Fibroblast of skin of right biceps (primary cell): ENCODE results near the gene LLGL1.
"Not testable (repeated sequence)": the region's sequence is repeated elsewhere in the genome, so short reads cannot be mapped to it uniquely, and the experiment has no call there.

ENCODE experiments used
- DNase-seq: peaks from one replicate; pipeline ENCODE4 v3.0.0-alpha.2; 2013

The LLGL1 gene

DNA sequence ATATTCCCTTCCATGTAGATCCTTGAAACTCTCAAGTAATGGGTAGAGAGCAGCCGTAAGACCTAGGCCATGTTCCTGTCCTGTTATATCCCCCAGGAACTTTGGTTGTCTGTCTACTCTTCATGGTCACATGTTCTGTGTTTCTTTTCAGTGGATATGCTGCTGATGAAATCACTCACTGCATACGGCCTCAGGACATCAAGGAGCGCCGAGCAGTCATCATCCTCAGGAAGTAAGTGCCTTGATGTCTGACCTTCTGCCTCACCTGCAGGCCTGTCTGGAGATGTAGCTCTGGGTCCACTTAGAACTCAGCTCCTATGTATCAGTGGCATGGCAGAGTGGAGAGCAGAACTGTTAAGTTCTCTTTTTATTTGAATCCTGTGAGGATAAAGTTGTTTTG is 30.6 kb upstream of the LLGL1 start:
- DNase-seq = no peak

DNA sequence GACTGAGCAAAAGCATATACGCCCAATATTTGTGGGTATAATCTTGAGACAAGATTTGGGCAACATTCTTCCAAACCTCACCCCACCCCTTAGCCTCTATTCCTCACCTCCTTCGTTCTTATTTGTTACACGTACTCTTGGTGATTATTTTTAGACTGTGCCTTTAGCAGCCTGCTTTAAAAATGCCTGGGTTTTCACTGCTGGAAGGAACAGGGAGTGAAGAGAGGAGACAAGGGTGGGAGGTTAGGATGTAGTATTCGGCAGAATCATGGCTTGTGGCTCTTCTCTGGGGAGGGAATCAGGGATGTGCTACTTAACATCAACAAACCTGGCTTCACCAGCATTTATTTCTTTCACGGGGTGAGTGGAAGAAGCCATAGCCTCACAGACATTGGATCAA is 30.2 kb upstream of the LLGL1 start:
- DNase-seq = no peak

DNA sequence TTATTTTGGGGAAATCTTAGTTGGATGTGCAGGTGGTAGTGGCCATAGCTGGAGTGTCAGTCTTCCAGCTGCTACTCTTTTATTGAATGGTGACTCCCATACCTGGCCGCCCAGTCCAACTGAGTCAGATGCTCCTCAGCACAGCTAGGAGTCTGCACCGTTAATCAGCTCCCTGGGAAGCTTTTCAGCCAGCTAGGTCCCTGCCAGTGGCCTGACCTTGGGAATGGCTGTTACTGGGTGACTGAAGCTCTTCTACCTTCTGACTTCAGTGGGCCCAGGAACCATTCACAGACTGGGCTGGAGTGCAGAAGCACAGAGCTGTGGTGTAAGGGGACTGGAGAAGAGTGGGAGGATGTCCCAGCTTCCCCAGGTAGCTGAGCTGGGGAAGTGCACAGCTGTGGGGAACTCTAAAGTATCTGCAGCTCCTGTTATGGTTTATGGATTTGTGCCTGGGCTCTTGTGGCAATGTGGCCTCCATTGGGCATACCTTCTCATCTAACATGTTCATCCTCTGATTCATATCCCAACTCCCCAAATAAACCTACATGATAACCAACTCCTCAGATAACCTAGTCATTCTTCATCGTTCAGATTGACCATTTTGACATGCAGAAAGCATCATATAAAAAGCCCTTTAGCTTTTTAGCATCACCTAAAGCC is 27.8 kb upstream of the LLGL1 start:
- no peak for DNase-seq

DNA sequence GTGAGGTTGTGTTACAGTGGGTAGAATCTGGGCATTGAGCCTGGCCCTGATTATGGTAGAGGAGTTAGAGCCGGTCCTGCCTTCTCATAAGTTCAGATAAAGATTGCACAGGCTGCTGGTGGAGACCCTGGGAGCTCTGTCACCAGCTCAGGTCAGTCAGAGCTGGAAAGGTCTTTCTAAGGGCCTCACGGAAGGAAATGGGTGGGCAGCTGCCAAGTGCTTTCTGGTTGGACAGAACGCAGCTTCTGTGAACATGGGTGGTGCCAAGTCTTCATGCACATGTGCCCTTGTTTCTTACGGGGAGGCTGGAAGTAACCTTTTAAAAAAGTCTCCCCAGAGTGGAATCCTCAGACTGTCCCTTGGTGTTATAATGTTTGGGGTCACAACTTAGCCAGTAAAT is 26.9 kb upstream of the LLGL1 start:
- no peak for DNase-seq

DNA sequence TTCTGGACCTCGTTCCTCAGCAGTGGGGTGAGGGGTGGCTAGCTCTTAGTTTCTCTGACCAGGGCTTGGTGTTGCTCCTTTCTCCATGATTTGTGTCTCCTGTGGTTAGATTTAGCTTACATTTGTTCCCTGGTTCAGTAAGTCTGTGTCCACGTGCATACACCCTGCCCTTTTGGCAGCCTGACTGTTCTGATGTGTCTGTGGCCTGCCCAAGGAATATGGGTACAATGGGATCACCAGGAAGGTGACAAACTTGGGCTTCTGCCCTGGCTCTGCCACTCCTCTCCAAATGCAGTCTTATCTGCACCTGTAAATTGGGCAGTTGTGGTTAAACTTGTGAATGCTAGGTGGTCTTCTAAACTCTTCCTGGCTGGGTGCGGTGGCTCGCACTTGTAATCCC is 24.3 kb upstream of the LLGL1 start:
- DNase-seq = no peak

DNA sequence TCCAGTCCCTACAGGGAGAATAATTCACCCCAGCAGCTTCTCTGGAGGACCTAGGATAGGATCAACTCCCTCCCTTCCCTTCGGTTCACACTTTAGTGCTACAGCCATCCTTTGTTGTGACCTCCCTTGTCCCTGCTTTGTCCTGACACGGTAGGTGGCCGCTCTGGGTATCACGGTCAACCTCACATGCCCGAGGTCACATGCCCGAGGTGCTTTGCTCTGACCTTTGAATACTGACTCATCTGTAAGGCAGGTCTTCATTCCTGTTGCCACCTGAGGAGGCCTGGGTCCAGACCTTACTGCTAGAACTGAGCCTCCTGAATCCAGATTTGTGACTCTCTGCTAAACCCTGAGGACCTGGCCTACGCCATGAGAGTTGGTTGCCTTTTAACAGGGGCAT is 22.1 kb upstream of the LLGL1 start:
- DNase-seq = no peak

DNA sequence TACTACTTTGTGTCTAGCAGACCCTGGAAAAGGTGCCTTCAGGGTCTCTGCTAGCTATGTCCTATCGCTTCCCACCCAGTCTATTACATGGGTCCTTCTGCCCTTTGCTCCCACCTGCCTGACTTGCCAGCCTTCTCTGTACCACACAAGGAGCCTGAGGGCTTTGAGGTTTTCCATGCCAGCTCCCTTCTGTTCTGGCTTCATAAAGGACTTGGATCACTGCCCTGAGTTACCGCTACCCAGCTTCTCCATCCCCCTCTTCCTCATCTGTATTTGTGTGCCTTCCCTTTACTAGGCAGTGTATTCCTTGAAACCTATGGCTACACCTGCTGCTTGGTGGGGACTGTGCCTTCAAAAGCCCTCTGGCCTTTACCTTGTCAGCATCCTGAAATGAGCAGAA is 19.6 kb upstream of the LLGL1 start:
- no peak for DNase-seq

DNA sequence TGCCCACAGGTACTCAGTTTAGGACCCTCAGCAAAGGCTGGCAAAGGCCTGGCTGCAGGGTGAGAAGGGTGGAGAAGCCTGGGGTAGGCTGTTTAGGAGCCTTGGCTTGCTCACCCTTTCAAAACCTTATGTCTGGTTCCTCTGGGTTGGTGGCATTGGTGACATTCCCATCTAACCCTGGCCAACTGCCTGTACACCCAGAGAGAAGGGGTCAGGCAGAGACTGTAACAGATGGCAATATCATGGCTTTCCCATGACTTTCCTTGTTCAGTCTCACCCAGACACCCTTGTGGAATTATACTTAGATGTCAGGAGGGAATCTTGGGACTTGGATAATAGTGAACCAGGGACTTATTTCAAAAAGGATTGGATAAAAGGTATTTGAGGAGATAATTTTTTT is 18.5 kb upstream of the LLGL1 start:
- DNase-seq = no peak

DNA sequence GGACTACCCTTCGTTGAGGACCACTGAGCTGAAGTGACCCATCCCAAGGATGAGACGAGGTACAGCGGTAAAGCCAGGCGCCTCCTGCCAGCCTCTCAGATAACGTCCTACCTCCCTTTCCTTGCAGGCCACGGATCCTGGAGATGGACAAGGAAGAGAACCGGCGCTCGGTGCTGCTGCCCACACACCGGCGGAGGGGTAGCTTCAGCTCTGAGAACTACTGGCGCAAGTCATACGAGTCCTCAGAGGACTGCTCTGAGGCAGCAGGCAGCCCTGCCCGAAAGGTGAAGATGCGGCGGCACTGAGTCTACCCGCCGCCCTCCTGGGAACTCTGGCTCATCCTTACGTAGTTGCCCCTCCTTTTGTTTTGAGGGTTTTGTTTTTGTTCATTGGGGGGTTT is 17.3 kb upstream of the LLGL1 start:
- no peak for DNase-seq

DNA sequence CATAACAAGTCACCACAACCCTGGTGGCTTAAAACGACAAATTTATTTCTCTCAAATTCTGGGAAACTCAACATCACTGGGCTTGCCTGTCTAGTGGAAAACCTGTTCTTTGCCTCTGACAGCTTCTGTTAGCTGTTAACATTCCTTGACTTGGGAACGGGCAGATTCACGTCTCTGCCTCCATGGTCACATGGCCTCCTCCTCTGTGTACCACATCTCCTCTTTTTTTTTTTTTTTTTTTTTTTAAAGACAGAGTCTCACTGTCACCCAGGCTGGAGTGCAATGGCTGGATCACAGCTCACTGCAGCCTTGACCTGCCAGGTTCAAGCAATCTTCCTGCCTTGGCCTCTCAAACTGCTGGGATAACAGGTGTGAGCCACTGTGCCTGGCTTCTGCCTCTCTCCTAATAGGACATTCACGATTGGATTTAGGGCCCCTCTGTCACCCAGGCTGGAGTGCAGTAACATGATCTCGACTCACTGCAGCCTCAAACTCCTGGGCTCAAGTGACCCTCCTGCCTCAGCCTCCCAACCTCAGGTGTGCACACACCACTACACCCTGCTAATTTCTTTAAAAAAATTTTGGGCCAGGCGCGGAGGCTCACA is 11.7 kb upstream of the LLGL1 start:
- DNase-seq = no peak

DNA sequence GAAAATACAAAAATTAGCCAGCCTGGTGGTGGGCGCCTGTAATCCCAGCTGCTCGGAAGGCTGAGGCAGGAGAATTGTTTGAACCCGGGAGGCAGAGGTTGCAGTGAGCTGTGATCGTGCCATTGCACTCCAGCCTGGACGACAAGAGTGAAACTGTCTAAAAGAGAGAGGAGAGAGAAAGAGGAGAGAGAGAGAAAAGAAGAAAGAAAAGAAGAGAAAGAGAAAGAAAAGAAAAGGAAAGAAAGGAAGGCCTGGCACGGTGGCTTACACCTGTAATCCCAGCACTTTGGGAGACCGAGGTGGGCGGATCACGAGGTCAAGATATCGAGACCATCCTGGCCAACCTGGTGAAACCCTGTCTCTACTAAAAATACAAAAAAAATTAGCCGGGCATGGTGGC is 8.5 kb upstream of the LLGL1 start:
- DNase-seq = not testable (repeated sequence)

DNA sequence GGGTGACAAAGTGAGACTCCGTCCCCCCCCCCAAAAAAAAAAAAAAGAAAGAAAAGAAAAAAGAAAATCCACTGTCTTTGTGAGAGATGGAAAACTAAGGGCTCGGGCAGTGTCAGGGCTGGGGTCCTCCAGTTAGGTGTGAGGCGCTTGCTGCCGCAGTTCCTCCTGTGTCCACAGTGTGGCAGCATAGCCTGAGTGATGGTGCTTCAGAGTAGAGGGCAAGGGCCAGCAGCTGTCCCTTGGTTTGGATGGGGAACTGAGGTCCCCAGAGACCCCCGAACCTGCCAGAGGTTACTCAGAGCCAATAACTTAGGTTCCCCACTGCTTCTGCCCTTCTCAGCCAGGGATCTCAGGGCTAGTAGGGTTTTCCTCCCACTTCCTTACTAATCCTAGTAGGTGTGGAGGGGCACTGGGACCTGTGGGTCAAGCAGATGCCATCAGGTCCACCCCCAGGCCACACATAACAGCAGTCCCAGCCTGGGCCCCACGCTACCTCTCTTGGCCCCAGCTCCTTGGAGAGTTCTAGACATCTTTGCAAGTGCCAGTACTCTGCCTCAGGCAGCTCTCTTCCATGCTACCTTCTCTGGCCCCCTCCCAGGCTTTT is 7.9 kb upstream of the LLGL1 start:
- peak; percentile 51 for DNase-seq

DNA sequence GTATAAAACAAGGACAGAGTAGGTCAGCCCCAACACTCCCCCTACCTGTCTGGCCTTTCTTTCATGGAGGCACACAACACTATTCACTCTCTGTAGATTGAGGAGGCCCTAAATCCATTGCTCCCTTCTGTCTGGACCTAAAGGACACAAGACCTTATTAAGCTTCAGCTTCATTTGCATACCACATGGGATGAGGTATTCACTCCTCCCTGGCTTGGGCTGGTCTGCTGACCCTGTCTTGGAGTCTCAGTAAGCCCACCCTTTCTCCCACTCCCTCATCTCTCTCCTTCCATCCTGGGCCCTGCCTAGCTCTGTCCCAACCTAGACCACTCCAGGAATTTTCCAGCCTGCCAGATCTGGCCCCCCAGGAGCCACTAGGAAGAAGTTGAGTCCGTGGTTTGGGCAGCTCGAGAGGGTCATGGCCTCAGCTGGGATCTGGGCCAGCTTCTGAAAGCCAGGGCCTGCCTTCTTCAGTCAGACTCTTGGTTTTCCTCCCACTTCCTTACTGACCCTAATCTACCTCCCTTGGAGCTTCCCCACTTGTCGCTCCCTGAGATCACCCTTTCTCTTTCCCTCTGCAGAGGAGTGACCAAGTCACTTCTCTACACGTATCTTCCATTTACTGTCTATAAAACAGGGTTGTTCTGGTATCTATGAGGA is 6.5 kb upstream of the LLGL1 start:
- DNase-seq = no peak

DNA sequence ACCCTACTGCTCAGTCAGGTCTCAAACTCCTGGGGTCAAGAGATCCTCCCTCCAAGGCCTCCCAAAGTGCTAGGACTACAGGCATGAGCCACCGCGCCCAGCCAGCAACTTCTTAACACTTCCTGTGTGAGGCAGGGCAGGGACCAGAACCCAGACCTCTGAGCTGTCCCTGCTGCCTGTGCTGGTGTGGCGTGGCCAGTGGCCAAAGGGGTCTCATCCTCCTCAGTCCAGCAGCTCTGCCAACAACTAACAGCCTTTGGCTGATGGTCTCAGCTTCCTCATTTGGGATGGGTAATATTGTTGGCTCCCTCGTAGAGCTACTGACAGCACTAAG is 1.4 kb upstream of the LLGL1 start:
- no peak for DNase-seq

DNA sequence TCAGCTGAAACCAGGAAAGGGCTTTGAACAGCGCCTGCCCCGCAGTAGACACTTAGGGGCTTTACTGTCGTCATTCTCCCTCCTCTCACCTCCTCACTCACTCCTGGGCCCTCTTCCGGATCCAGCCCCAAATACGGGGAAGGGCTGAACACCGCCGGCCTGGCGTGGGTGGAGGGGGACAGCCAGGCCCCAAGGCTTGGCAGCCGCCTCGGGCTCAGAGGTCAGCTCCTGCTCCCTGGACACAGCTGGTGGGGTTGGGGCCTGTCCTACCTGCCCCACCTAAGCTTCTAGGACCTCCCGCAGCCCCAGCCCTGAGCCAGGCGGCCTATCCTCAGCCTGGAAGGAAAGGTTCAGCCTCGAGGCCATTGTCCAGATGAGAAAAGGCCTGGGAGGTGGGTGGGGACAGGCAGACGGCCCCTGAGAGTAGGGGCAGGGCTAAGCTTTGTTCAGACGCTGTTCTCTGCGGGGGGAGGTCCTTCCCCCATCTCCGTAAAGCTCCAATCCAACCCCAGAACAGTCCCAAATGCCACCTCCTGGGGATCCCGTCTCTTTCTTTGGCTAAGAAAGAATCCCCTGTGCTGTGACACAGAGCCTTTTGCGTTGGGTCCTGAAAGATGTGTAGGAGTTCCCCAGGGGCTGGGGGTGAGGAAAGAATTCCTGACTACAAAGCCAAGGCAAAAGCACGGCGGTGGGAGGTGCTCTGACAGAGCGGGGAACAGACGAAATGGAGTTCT is 881 bp upstream of the LLGL1 start:
- DNase-seq = peak; percentile 59

DNA sequence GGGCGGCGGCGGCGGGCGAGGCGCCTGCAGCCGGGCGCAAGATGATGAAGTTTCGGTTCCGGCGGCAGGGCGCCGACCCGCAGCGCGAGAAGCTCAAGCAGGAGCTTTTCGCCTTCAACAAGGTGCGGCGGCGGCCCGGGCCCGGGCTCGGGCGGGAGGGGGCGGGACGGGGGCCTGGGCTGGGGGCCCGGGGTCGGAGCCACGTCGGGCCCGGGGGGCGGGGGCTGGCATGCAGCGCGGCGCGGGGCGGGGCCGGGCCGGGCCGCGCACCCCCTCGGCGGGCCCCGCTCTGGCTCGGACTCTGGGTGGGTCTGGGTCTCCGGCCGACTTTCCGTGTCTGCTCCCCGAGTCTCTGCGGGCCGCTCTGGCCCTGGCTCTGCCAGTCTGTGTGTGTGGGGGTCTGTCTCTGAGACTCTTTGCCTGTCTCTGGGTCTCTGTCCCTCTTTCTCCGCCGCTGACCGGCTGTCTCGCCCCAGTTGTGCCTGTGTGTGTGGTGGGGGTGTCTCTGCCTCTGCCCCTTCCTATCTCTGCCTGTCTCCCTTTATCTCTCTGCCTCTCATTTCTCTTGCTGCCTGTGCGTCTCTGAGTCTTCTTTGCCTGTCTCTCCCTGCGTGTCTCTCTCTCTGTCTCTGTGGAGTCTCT is 328 bp downstream of the LLGL1 start:
- no peak for DNase-seq

DNA sequence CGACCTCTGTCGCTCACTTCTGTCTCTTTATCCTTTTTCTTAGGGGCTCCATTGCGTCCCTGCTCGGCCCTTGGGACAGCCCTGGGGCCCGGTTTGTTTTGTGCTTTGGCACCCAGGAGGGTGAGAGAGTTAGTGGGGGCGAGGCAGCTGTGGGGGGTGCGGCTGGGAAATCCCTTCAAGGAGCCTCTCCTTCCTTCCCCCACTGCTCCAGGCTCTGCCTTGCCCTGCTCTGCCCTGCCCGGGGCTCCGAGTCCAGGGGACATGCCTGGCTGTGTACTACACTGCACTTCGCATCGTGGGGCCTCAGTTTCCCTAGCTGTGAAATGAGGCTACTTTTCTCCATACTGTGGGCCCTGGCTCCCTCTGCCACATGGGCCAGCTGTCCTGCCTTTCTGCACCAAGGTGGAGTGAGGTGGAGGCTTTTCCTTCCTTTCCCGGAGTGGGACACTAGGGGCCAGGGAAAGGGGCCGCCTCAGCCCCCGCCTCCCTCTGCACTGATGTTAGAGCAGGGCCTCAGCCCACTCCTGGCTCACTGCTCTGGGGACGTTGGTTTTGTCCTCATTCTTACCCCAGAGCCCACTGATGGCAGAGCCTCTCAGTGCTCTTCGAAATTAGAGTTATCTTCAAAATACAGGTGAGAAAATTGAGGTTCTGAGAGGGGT is 980 bp downstream of the LLGL1 start:
- no peak for DNase-seq

DNA sequence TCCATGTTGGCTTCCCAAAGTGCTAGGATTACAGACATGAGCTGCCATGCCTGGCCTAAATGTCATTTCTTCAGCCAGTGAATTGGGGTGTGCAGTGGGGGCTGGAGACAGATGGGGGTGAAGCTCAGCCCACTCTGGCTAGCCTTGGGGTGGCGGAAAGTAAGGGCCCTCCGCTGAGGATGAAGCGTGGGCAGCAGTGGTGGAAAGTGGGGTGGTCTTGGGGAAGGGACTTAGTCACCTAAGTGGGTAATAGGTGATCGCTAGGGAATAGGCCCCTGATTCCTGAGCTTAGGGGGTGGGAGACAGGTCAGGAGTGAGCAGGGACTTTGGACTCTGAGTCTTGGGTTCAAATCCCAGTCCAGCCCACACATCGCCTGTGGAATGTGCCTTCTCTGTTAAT is 2.2 kb downstream of the LLGL1 start:
- DNase-seq = no peak

DNA sequence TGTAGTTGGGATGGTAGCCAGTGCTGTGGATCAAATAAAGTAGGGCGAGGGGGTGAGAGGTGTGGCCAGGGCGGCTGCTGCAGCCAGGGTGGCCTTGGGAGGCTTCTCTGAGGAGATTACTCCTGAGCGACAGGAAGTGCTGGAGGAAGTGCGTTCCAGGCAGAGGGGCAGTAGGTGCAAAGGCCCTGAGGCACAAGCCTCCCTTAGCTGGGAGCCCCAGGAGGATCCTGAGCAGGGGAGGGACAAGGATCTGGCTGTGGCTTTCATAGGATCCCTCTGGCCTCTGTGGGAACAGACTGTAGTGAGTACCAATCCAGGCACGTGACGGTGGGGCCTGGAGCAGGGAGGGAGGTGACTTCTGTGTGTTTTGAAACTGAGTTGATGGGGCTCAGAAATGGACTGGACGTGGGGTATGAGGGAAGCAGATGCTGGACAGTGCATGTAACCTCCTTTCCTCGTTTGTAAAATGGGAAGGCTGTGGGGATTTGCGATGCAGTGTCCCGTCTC is 2.8 kb downstream of the LLGL1 start:
- DNase-seq = no peak

DNA sequence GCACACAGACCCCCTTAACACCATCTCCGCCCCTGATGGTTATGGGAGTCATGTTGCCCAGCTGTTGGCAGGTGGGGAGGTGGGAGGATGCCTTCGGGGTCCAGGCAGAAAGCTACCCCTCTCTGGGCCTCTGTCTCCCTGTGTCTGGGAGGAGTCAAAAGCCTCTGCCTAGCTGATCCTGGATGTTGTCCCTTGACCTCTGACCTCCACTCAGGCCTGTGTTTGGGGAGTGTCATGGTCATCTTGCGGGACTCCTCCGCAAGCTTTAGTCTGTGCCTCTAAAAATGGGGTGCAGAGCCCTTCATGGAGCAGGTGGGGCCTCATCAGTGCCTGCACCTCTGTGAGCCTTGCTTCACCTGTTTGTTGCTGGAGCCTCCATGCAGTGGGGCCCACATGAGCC is 3.8 kb downstream of the LLGL1 start:
- DNase-seq = no peak

DNA sequence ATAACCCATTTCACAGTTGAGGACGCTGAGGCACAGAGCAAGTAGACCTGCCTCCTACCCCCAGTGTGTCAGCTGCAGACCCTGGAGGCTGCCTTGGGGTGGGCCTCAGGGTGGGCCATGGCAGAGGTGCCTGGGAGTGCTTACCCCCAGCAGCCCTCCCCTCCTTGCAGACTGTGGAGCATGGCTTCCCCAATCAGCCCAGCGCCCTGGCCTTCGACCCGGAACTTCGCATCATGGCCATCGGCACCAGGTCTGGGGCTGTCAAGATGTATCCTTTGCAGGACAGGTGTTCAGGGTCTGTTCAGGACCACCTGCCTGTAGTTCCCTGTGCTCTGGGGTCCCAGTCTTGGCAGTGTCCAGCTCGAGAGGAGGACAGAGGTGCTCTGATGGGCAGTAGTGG is 4.3 kb downstream of the LLGL1 start:
- DNase-seq = no peak
